ENCODE data around the gene RABL6.
"Not testable (repeated sequence)": the region's sequence is repeated elsewhere in the genome, so short reads cannot be mapped to it uniquely, and the experiment has no call there.

Gene RABL6

DNA sequence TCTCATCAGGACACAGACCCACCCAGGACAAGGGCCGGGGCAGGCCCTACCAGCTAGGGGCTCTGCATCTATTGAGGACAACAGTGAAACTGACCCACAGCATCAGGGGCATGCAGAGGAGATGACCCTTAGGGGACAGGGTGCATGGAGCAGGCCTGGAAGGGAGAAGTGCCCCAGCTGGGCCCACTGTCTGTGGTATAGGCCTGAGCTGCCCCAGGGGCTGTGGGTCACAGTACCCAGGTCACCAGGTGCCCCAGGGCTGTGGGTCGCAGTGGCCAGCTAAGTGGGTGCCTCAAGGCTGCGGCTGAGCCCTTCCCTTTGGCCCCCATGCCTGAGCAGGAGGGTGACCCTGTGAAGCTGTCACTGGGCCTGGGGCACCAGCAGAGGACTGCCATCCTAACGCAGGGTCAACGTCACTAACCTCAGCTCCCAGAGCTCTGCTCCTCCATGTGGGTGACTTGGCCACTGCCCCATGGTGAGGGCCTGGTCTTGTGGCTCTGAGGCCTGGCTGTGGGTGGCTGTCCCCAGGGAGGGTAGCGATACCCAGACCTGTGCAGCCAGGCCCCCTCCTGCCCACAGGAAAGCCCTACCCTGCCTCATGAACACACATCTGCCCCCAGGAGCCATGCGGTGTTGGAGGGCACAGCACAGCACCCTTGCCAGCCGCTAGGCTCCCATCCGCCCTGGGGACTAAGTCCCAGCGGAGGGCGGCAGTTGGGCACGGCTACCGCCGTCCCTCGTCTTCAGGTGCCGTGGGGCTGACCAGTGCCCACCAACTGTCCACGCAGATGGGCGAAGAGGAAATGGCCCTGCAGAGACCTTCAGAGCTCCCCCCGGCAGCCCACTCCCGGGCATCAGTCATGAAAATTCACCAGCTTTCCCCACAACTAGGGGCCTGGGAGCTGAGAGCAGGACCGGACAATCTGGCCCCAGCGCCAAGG, 53.5 kb downstream of the RABL6 start:
- DNase-seq: no peak

DNA sequence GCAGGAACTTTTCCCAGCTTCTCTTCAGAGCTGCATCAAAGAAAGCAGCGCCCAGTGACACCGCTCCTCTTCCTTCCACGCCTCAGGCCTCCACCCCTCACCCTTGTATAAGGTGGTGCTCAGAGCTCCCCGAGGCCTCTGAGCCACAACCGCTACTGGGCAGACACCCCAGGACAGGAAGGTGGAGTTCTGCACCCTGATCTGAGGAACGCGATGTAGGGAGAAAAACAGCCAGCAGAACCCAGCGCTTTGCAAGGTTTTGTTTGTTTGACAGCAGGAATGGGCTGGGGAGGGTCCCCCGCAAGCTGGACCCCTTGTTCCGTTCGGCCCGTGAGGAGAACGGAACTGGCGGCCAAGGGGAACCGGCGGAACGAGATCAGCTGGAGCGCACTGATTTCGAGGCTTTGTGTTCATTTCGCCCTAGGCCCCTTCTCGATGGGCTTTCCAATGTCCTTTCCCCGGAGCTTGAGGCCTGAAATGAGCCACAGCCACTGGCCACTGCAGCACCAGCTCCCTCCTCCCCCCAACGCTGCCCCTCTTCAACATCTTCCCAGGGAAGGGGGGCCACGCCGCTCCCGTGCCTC, 54.2 kb downstream of the RABL6 start:
- DNase-seq: no peak

DNA sequence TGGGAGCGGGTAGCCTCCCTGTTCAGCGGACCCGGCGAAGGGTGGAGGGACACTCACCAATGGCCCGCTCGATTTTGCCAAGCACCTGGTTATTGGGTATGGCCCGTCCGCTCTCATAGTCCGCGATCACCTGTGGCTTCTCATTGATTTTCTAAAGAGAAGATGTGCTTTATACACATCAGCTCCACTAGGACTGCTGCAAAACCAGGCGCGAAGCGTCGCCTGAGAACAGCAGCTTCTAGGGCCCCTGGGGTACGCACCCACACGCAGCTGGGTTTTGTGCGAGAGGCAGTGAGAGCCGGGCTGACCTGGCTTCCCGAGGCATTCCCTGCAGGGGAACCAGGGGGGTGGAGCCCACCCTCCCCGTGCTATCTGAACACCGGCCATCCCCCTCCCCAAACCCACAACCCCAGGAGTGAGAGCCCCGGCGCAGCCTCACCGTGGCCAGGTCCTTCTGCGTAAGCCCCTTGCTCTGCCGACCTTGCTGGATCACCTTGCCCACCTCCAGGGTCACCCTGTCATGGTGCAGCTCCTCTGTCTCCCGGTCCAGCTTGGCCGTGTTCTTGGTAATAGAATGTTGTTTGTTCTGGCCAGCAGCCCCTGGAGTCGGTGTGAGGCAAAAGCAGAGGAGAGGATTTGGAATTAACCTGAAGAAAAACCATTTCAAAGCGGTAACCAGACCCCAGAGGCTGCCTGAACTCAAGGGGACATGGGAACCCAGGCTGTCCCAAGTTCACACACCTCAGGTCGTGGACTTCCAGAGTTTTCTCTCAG, 55.3 kb downstream of the RABL6 start:
- DNase-seq: no peak

DNA sequence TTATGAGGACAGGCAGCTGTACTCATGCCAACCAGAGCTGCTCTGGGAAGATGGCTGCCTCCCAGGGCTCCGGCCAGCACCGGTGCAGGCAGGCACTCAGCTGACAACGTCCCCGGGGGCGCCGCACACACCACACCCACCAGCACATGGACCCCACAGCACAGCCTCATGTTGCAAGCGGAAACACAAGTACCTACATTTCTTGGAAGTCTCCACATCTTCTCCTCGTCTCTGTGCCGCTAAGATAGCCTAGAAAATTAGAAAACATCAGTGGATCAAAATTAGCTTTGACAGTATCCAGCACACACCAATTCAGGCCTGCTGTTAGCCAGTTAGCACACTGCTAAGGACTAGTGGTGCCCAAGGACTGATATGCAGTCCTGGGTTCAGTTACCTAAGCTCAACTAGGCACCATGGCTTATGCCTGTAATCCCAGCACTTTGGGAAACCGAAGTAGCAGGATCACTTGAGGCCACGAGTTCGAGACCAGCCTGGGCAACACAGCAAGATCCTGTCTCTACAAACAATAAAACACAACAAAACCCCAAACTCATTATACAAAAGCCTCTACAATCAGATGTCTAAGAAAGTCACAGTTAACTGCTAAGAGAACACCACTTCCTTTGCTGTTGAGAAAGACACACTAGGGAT, 56.0 kb downstream of the RABL6 start:
- no peak for DNase-seq

DNA sequence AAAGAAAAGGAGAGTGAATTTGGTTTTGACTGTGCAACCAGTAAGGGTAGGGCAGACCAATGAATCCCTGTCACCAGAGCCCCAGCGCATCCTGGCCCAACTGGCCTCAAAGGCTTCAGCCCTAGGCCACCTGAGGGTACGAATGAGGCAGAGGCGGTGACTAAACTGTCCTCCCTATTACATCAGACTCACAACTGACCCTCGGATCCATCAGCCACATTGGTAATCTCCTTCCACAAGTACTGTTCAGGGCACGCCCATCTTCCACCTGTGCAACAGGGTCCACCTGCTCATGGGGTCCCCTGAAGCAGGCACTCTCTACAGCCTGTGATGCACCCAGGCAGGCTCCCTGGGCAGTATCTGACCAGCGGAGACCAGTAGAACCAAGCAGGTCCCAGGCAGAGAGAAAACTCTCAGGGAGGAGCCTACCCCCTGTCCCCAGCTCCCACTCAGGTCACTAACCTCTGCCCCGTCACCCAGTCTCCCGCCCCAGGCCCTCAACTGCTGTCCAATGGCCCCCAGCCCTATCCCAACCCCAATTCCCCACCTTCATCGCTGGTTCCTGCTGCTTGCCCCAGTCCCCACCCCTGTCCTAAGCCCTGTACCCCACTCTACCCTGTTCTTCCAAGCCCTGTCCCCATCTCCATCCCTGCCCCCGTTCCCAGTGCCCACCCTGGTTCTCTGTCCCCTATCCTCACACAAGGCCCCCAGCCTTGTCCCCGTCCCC, 57.5 kb downstream of the RABL6 start:
- DNase-seq: no peak

DNA sequence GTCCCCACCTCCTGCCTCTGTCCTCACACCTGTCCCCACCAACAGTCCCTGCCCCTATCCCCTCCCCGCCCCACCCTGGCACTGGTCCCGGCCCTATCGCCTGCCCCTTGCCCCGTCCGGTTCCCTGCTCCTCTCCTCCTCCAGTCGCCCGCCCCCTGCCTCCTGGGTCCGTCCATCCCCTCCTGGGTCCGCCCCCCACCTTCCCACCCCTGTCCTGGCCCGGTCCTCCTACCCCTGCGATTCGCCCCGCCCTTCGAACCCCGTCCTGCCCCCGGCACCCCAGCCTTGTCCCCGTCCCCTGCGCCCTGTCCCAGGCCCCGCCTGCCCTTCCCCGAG, 58.0 kb downstream of the RABL6 start:
- DNase-seq: no peak

DNA sequence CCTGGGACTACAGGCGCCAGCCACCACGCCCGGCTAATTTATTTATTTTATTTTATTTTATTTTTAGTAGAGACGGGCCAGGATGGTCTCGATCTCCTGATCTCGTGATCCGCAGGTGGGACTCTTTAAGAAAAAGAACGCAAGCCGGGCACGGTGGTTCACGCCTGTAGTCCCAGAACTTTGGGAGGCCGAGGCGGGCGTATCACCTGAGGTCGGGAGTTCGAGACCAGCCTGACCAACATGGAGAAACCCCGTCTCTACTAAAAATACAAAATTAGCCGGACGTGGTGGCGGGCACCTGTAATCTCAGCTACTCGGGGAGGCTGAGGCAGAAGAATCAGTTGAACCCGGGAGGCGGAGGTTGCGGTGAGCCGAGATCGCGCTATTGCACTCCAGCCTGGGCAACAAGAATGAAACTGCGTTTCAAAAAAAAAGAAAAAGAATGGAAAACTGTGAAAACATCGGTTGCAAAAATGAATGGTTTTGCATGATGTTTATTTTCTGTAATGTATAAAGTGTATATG, 59.2 kb downstream of the RABL6 start:
- not testable (repeated sequence) for DNase-seq

DNA sequence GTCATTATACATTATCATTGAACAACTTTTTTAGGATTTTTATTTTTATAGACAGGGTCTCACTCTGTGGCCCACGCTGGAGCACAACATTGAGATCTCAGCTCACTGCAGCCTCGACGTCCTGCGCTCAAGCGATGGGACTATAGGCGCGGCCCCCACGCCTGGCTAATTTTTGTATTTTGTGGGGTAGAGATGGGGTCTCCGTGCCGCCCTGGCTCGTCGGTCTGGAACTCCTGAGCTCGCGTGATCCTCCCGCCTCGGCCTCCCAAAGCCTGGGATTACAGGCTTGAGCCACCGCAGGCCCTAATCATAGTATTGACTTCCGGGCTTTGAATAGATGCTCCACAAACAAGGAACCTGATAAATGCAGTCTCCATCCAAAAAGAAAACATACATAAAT, 59.7 kb downstream of the RABL6 start:
- no peak for DNase-seq

DNA sequence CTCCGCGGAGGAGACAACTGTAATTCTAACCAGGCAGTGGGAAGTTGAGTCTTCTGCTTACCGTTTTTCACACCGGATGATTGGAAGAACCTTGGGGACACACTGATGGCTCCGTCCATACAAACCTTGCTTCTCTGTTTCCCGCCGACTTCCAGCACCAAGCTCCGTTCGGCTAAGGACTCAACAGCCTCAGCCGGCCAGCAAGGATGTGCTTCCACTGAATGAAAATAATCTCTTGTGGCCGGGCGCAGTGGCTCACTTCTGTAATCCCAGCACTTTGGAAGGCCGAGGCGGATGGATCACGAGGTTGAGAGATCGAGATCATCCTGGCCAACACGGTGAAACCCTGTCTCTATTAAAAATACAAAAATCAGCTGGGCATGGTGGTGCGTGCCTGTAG, 60.2 kb downstream of the RABL6 start:
- DNase-seq: no peak

DNA sequence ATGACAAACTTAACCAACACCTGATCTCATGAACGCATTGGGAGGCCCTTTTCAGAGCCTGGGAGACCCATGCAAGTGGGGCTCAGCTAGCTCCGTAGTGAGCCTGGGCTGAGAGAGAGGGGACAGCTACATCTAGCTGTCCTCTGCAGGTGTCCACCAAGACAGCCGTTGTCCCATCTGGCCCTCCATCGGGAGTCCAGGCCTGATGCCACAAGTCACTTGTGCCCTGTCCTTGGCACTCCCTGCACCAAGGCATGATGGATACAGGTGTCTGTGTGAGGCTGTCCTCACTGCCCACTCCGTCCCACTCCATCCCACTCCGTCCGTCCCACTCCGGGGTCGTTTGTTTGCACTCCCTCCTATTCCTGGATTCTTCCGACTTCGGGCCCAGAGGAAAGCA, 60.9 kb downstream of the RABL6 start:
- no peak for DNase-seq

DNA sequence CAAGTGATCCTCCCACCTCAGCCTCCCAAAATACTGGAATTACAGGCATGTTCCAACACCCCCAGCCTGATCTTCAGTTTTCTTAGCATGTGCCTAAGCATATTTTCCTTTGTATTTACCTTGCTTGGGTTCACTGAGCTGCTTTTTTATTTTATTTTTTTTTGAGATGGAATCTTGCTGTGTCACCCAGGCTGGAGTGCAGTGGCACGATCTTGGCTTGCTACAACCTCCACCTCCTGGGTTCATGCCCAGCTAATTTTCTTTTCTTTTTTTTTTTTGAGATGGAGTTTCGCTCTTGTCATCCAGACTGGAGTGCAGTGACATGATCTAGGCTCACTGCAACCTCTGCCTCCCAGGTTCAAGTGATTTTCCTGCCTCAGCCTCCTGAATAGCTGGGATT, 61.9 kb downstream of the RABL6 start:
- DNase-seq: not testable (repeated sequence)

DNA sequence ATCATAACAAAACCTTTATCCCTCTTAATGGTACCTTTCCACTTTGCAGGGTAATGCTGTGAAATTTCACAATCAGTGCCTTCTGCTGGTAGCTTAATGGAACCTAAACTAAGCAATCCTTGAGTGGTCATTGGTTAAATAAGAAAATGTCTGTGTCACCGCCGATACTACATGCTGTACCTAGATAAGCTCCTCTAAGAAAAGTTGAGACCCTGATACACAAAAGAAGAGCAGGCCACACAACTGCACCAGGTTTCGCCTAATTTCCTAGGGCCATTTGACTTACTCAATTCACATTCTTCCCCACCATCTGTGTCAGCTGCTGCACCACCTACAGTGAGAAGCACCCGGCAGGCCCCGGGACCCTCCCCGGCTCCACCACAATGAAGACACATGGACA, 67.4 kb downstream of the RABL6 start:
- DNase-seq: no peak

DNA sequence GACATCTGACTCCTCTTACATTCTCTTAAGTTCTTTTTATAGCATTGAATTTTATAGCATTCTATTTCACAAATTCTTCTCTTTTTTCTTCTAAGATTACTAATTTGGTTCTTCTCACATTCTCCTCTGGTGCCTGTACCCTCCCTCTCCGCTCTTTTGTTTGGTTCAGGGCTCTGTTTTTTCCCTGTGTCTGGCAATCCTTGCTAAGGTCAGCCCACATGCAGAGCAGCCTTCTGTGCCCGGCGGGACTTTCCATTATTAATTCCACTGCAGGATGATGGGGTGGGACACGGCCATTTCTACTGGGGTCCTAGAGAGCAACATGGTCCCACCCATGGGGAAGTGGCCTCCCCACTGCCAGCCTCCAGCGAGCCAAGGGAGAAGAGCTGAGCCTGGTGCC, 68.7 kb downstream of the RABL6 start:
- DNase-seq: no peak

DNA sequence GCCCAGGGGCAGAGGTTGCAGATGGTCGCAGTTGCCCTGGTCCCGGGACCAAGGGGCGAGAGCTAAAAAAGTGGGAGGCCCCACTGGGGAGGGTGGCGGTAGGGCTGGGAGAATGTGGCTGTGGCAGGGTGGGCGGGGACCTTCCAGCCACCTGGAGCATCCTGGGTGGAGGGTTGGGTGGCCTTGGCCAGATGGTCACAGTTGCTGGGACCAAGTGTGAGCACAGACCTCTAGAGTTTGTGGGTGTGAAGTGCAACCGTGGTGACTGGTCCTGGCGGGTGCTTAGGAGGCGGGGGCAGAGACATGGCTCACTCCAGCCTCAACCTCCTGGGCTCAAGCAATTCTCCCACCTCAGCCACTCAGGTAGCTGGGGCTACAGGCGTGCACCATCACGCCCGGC, 72.9 kb downstream of the RABL6 start:
- no peak for DNase-seq

DNA sequence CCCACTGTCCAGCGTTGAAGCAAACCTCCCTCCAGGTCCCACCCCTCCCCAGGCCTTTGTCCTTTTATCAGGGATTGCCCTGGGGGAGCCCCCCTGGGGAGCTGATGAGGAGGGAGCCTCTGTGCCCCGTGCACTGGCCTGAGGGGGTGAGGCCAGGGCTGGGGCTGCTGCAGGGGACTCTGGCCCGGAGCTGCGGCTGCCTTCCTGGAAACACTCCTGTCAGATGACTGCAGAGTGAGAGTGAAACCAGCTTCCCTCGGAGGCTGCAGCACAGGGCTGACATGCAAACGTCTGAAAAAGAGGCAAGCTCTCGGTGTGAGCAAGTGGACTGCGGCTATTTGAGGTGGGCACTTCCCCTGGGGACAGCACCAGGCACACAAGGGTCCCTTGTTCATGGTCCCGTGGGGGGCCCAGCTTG, 74.0 kb downstream of the RABL6 start:
- DNase-seq: no peak

DNA sequence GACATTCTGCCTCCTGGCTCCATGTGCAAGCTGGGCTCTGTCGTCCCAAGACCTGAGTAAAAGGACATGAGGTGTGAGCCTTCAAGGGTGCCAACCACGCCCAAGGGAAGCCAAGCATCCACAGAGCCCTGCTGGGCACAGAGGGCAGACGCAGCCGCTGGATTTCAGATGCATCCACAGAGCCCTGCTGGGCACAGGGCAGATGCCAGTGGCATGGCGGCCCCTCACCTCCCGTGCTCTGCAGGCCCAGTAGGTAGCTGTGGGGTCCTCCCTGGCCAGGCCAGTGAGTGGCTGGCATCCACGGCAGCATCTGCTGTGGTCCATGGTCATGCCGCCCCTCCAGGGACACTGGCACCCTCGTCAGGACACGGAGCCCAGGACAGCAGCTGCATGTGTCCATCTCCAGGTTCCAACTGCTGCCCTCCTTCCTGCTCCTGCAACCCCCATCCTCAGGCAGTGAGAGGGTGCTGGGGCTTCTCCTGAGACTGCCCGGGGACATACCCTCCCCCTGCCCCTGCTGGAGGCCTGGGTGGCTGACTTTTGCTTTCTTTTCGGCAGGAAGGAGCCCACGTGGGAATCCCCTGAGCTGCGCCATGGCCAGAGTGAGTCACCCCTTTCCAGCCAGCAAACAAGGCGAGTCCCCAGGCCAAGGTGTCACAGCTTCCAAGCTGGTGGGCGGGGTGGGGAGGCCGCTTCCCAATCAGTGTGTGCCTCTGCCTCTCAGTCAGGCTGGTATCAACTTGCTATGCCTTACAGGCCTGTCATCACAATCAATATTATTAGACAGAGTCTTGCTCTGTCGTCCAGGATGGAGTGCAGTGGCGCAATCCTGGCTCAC, 74.6 kb downstream of the RABL6 start:
- DNase-seq: no peak

DNA sequence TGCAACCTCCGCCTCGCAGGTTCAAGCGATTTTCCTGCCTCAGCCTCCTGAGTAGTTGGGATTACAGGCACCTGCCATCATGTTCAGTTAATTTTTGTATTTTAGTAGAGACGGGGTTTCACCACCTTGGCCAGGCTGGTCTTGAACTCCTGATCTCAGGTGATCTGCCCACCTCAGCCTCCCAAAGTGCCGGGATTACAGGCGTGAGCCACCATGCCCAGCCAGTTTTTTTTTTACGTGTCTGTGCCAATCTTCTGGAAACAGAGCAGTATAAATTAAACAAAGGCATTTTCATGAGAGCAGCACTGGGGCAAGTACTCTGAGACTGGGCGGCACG, 75.2 kb downstream of the RABL6 start:
- not testable (repeated sequence) for DNase-seq

DNA sequence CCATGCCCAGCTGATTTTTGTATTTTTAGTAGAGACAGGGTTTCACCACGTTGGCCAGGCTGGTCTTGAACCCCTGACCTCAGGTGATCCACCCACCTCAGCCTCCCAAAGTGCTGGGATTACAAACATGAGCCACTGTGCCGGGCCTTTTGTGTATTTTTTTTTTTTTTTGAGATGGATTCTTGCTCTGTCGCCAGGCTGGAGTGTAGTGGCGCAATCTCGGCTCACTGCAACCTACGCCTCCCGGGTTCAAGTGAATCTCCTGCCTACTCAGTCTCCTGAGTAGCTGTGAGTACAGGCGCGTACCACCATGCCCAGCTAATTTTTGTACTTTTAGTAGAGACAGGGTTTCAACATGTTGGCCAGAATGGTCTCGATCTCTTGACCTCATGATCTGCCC, 75.9 kb downstream of the RABL6 start:
- DNase-seq: not testable (repeated sequence)

DNA sequence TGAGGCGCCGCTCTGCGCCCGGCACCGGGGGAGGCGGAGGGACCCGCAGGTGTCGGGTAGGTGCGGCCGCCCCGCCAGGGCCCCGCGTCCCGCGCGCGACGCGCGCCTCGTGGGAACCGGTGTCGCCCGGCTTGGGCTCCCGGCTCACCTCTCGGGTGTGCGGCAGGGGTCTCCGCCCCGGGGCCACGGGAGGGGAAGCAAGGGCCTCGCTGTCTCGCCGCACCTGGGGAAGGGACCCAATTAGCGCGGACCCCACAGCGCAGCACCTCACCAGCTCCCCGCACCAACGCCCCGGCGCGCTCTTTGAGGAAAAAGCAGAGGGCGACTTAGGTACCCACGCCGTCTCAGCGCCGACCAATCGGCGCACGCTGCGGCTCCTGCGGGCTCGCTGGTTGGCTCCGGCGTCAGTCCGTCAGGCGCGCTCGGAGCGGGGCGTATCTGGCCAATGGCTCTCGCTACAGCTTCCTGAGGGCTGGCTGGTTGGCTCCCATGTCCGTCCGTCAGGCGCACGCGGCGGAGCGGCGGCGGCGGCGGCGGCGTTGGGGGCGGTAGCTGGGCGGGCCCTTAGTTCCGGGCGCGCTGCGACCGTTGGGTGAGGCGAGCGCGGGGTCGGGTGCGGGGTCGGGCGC, 78.3 kb downstream of the RABL6 start, which contains the start of gene TRAF2:
TRAF2 (plus strand) TSS at position 567 of the 629 bp plus-strand sequence. CDS start 12,225 bp downstream, outside the sequence.
- DNase-seq: peak; percentile 60 to 97

All from NCI-H446 (cell line).